HepG2 (cell line): Measurements from ENCODE around the gene CBX2. TPM values are rescaled to one million over a fixed set of nuclear protein-coding genes. Genes with fewer than 3 reads are reported as not detected.

Experiments used
- BORCS8-MEF2B ChIP-seq: sonication (generic); formaldehyde crosslinking; IDR thresholded peaks from 2 replicates; pipeline ENCODE4 v1.8.0; 2022; ENCODE audit warnings: mild to moderate bottlenecking, missing genetic modification reagents
- CERS6 ChIP-seq: sonication (generic); formaldehyde crosslinking; IDR thresholded peaks from 2 replicates; pipeline ENCODE4 v1.5.0; 2020; ENCODE audit warnings: missing genetic modification reagents
- DNMT1 ChIP-seq: sonication (generic); formaldehyde crosslinking; IDR thresholded peaks from 2 replicates; pipeline ENCODE4 v1.5.1; 2020; ENCODE audit warnings: mild to moderate bottlenecking, missing genetic modification reagents
- GPBP1L1 ChIP-seq: sonication (generic); formaldehyde crosslinking; IDR thresholded peaks from 2 replicates; pipeline ENCODE4 v1.5.0; 2020; ENCODE audit warnings: mild to moderate bottlenecking, missing genetic modification reagents
- IKZF5 ChIP-seq: IDR thresholded peaks from 2 replicates; pipeline ENCODE4 v1.6.1; 2018; ENCODE audit warnings: missing genetic modification reagents, mild to moderate bottlenecking, missing compliant biosample characterization
- NFKB2 ChIP-seq: sonication (generic); formaldehyde crosslinking; IDR thresholded peaks from 2 replicates; pipeline ENCODE4 v1.4.0; 2020; ENCODE audit warnings: missing genetic modification reagents, borderline replicate concordance
- NR0B2 ChIP-seq: sonication (generic); formaldehyde crosslinking; IDR thresholded peaks from 2 replicates; pipeline ENCODE4 v1.4.0; 2020; ENCODE audit warnings: mild to moderate bottlenecking, missing genetic modification reagents
- RARA ChIP-seq: IDR thresholded peaks from 2 replicates; pipeline ENCODE4 v1.6.1; 2016; ENCODE audit warnings: missing genetic modification reagents, missing compliant biosample characterization
- RFX3 ChIP-seq: IDR thresholded peaks from 2 replicates; pipeline ENCODE4 v1.6.1; 2016; ENCODE audit warnings: missing biosample characterization, missing genetic modification reagents
- SIN3B ChIP-seq: fragments of 150-350 bp; IDR thresholded peaks from 2 replicates; pipeline ENCODE4 v1.6.1; 2014; ENCODE audit warnings: low read length
- SOX5 ChIP-seq: IDR thresholded peaks from 2 replicates; pipeline ENCODE4 v1.6.1; 2016; ENCODE audit warnings: borderline replicate concordance
- YEATS4 ChIP-seq: sonication (generic); formaldehyde crosslinking; IDR thresholded peaks from 2 replicates; pipeline ENCODE4 v1.4.0; 2020; ENCODE audit warnings: missing genetic modification reagents, borderline replicate concordance
- ZC3H13 ChIP-seq: sonication (generic); formaldehyde crosslinking; IDR thresholded peaks from 2 replicates; pipeline ENCODE4 v1.8.1; 2023; ENCODE audit warnings: mild to moderate bottlenecking, missing genetic modification reagents, moderate library complexity
- ZFX ChIP-seq: sonication (generic); formaldehyde crosslinking; IDR thresholded peaks from 2 replicates; pipeline ENCODE4 v1.4.0; 2020; ENCODE audit warnings: mild to moderate bottlenecking, low read depth, missing genetic modification reagents, moderate library complexity
- ZKSCAN5 ChIP-seq: sonication (generic); formaldehyde crosslinking; IDR thresholded peaks from 2 replicates; pipeline ENCODE4 v1.5.1; 2020; ENCODE audit warnings: mild to moderate bottlenecking, missing genetic modification reagents
- ZNF180 ChIP-seq: sonication (generic); formaldehyde crosslinking; IDR thresholded peaks from 2 replicates; pipeline ENCODE4 v1.4.0; 2020; ENCODE audit warnings: low read depth, missing genetic modification reagents, borderline replicate concordance
- ZNF224 ChIP-seq: sonication (generic); formaldehyde crosslinking; IDR thresholded peaks from 2 replicates; pipeline ENCODE4 v1.5.0; 2020; ENCODE audit warnings: mild to moderate bottlenecking, missing genetic modification reagents
- ZNF446 ChIP-seq: sonication (generic); formaldehyde crosslinking; IDR thresholded peaks from 2 replicates; pipeline ENCODE4 v1.5.0; 2020; ENCODE audit warnings: mild to moderate bottlenecking, missing genetic modification reagents
- ZNF468 ChIP-seq: sonication (generic); formaldehyde crosslinking; IDR thresholded peaks from 2 replicates; pipeline ENCODE4 v1.8.0; 2022; ENCODE audit warnings: mild to moderate bottlenecking, moderate library complexity, missing genetic modification reagents
- ZNF564 ChIP-seq: sonication (generic); formaldehyde crosslinking; IDR thresholded peaks from 2 replicates; pipeline ENCODE4 v1.8.1; 2023; ENCODE audit warnings: mild to moderate bottlenecking, missing genetic modification reagents
- ZNF569 ChIP-seq: sonication (generic); formaldehyde crosslinking; IDR thresholded peaks from 2 replicates; pipeline ENCODE4 v1.5.0; 2020; ENCODE audit warnings: mild to moderate bottlenecking, missing genetic modification reagents, moderate library complexity, borderline replicate concordance
- ZNF598 ChIP-seq: sonication (generic); formaldehyde crosslinking; IDR thresholded peaks from 2 replicates; pipeline ENCODE4 v1.5.1; 2020; ENCODE audit warnings: mild to moderate bottlenecking, missing genetic modification reagents, borderline replicate concordance
- ZNF766 ChIP-seq: sonication (generic); formaldehyde crosslinking; IDR thresholded peaks from 2 replicates; pipeline ENCODE4 v1.5.0; 2020; ENCODE audit warnings: missing genetic modification reagents, borderline replicate concordance
- ZXDC ChIP-seq: sonication (generic); formaldehyde crosslinking; IDR thresholded peaks from 2 replicates; pipeline ENCODE4 v1.5.0; 2020; ENCODE audit warnings: mild to moderate bottlenecking, missing genetic modification reagents
- polyA plus RNA-seq, 8 experiments: library from polyadenylated mRNA; depleted of rRNA in 3 of 8; stranded (reverse) in 7 of 8; unstranded in 1 of 8; fragments of >200 nt; fragmentation: Illumina TruSeq in 4 of 8; extraction: Trizol in 4 of 8; gene quantifications; 2 replicates each; pipeline versions ENCODE4 v1.2.1 to v1.2.3, GENCODE V29; 2011 to 2016; ENCODE audit warnings: low read depth in 4 of 8, missing spikeins in 1 of 8, mixed read lengths in 1 of 8; ENCODE audit not compliant: insufficient read depth in 1 of 8
- total RNA-seq, 5 experiments: library from RNA; depleted of rRNA; stranded (reverse); fragments of >200 nt; fragmentation: Illumina TruSeq; extraction: Trizol; gene quantifications; 2 replicates each; pipeline ENCODE4 v1.2.3, GENCODE V29; 2016; ENCODE audit warnings: low read depth in 1 of 5

CBX2 gene
- total and polyA plus RNA-seq, 2 of the 13 experiments (the other 11 are each of a cell fraction or from before 2014, with no cell fraction given) = 14.5 to 31.1 TPM

GRCh38 chr17:79797492-79798298, 19.7 kb downstream of the CBX2 start (continued):
- no peak for TF ChIP-seq NR0B2 (CRISPR knock-in tag)
- no peak for TF ChIP-seq ZNF598 (CRISPR knock-in tag)
- TF ChIP-seq SIN3B = no peak
- no peak for TF ChIP-seq CERS6 (CRISPR knock-in tag)
- no peak for TF ChIP-seq ZKSCAN5
- TF ChIP-seq GPBP1L1 = no peak
- no peak for TF ChIP-seq IKZF5 (CRISPR knock-in tag)
- no peak for TF ChIP-seq RARA
- no peak for TF ChIP-seq SOX5
- no peak for TF ChIP-seq RFX3 (CRISPR knock-in tag)
- TF ChIP-seq ZNF468 = no peak
- no peak for TF ChIP-seq ZC3H13 (CRISPR knock-in tag)
- TF ChIP-seq YEATS4 (CRISPR knock-in tag) = 0 out of 2 replicates have a peak, but pooled peaks have one; percentile 5
- TF ChIP-seq ZNF224 (CRISPR knock-in tag) = 0 out of 2 replicates have a peak, but pooled peaks have one; percentile 31
- TF ChIP-seq NFKB2 (CRISPR knock-in tag) = no peak
- TF ChIP-seq ZFX (CRISPR knock-in tag) = peak; percentile 18
- no peak for TF ChIP-seq ZNF564 (CRISPR knock-in tag)
- 0 out of 2 replicates have a peak, but pooled peaks have one; percentile 19 for TF ChIP-seq ZNF766 (CRISPR knock-in tag)
- TF ChIP-seq DNMT1 (CRISPR knock-in tag) = no peak
- TF ChIP-seq ZNF180 (CRISPR knock-in tag) = no peak
- TF ChIP-seq BORCS8-MEF2B (CRISPR knock-in tag) = 0 out of 2 replicates have a peak, but pooled peaks have one; percentile 23
- no peak for TF ChIP-seq ZXDC (CRISPR knock-in tag)
- TF ChIP-seq ZNF569 = no peak
- TF ChIP-seq ZNF446 (CRISPR knock-in tag) = 0 out of 2 replicates have a peak, but pooled peaks have one; percentile 57
